ENCODE data around the gene COL1A1. TPM values are rescaled to one million over a fixed set of nuclear protein-coding genes. Genes with fewer than 3 reads are reported as not detected.
A peak's percentile ranks its signal among the peaks of the same experiment; 100 is the strongest.

COL1A1 gene
- polyA plus RNA-seq, 1 donor (not counting 4 experiments of a cell fraction or from before 2014, with no cell fraction given): 0.55 TPM

DNA sequence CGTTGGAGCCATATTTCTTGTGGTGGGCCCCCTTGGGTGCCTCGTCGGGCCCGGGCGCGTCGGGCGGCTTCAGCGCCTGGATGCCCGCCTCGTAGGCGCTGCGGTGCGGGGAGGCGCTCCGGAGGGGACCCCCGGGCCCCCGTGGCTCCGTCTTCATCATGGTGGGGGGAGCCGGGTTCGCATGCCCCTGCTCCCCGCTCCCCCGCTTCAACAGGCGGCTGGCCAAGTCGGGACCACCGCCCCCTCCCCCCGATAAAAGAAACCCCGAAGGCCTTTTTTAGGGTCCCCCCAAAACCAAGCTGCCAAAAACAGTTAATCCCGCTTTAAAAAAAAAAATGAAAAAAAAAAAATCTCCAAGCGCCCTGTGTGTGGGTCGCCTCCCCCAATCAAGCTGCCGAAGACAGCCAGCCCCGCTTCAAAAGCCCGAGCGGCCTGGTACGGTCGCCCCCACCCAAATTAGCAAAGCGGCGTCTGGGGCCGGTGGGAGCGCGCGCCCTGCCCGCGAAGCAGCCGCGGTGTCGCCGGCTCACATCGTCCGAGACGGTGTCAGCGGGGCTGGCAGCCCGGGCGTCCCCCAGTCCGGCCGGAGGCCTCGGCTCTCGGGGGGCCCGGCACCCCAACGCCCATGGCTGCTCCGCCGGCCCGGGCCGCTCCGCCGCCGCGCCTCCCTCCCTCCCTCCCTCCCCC is 50.9 kb downstream of the COL1A1 start, which contains the start of gene PPP1R9B:
Gene PPP1R9B, minus strand, starts transcription at position 324 of the 687 bp plus-strand sequence. Its CDS starts 164 bp downstream, at position 160.
- Histone ChIP-seq H3K9ac (ENCODE audit: control insufficient read depth, extremely low read depth, insufficient read depth, low read length) (peak within 1 kb of the TSS; percentile 77), H3K9me1 (ENCODE audit: control insufficient read depth, extremely low read depth, insufficient read depth, low read length) (peaks cover 2% of the 10 kb centered on the region), H3K27me3 (ENCODE audit: control insufficient read depth, extremely low read depth, insufficient read depth, low read length) (no peaks in the 10 kb centered on the region), H3K36me3 (ENCODE audit: control insufficient read depth in 2 of 2, extremely low read depth in 1 of 2, insufficient read depth in 2 of 2, low read length in 2 of 2) (peaks cover 0 to 10% of the 10 kb centered on the region in 2 experiments), H3K9me3 (ENCODE audit: control insufficient read depth, low read depth, low read length) (no peaks in the 10 kb centered on the region), H3K4me3 (ENCODE audit: control insufficient read depth in 2 of 3, extremely low read depth in 1 of 3, insufficient read depth in 2 of 3, low read depth in 1 of 3, low read length in 3 of 3) (peak within 1 kb of the TSS; percentile 70 to 91 (median 73)), H4K20me1 (ENCODE audit: control insufficient read depth, extremely low read depth, insufficient read depth, low read length) (peaks cover 23% of the 10 kb centered on the region), H3K27ac (ENCODE audit: control insufficient read depth, insufficient read depth, low read length) (peak within 1 kb of the TSS; percentile 54), H3K79me2 (ENCODE audit: control insufficient read depth, insufficient read depth, low read length) (peaks cover 42% of the 10 kb centered on the region), H2AFZ (ENCODE audit: control insufficient read depth, low read length) (peak within 1 kb of the TSS; percentile 67), H3K4me2 (ENCODE audit: control insufficient read depth, extremely low read depth, insufficient read depth, low read depth, low read length) (peak within 1 kb of the TSS; percentile 94), H3K4me1 (ENCODE audit: control insufficient read depth, extremely low read depth, insufficient read depth, low read length) (peaks cover 57% of the 10 kb centered on the region)
- dilution Hi-C loops (cut with MboI; ENCODE audit: extremely low pct_ligation_motif_present, low sequenced_read_pairs): no loop called here
- TF ChIP-seq EZH2 (IDR thresholded peaks at IDR 0.05; ENCODE audit: low read length): no peak
- TF ChIP-seq, protein P1, sequence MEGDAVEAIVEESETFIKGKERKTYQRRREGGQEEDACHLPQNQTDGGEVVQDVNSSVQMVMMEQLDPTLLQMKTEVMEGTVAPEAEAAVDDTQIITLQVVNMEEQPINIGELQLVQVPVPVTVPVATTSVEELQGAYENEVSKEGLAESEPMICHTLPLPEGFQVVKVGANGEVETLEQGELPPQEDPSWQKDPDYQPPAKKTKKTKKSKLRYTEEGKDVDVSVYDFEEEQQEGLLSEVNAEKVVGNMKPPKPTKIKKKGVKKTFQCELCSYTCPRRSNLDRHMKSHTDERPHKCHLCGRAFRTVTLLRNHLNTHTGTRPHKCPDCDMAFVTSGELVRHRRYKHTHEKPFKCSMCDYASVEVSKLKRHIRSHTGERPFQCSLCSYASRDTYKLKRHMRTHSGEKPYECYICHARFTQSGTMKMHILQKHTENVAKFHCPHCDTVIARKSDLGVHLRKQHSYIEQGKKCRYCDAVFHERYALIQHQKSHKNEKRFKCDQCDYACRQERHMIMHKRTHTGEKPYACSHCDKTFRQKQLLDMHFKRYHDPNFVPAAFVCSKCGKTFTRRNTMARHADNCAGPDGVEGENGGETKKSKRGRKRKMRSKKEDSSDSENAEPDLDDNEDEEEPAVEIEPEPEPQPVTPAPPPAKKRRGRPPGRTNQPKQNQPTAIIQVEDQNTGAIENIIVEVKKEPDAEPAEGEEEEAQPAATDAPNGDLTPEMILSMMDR (optimal IDR thresholded peaks at IDR 0.05 in 1 of 3, IDR thresholded peaks at IDR 0.05 in 1 of 3, conservative IDR thresholded peaks at IDR 0.05 in 1 of 3; ENCODE audit: extremely low read depth in 1 of 3, insufficient read depth in 2 of 3, low read length in 3 of 3): no peak
- no peak for FAIRE-seq
- DNase-seq (ENCODE audit: low read depth, low spot score): no peak

DNA sequence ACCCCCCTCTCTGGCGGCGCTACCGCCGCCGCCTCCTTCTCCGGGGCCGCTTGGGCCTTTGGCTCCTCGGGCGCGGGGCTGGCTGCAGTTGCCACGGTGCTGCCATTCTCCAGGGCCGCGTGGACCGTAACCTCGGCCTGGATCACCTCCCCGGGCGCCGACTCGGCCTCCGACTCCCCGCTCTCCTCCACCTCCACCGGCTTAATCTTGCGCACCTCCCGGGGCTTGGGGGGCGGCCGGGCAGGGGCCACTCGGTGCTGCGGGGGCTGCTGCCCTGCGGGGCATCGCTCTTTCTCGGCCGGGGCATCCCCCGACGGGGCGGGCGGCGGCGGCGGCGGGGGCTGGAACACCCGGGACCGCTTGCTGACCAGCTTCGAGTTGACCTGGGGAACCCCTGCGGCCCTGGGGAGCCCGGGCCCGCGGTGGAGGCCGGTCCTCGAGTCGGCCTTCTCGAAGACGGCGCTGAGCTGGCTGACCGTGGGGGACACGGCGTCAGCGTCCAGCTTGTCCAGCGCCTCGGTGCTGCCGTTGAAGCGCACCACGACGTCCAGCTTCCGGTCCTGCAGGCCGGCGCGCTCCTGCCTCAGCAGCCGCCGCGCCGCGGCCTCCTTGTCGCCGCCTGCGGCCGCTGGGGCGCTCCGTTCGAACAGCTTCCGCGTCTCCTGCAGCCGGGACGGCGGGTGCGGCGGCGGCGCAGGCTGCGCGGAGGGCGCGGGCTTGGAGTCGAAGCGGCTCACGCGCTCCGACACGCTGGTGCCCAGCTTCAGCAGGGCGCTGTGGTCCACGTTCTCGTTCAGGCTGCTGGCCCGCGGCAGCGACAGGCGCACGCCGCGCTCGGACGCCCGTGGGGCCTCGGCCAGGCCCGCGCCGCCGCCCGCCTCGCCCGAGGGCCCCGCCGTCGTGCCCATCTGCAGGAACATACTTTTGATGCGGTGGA is 51.7 kb downstream of the COL1A1 start:
- Histone ChIP-seq H4K20me1 (ENCODE audit: control insufficient read depth, extremely low read depth, insufficient read depth, low read length) (peaks cover 25% of the 10 kb centered on the region), H3K4me1 (ENCODE audit: control insufficient read depth, extremely low read depth, insufficient read depth, low read length) (peaks cover 57% of the 10 kb centered on the region), H3K9me3 (ENCODE audit: control insufficient read depth, low read depth, low read length) (no peaks in the 10 kb centered on the region), H3K27ac (ENCODE audit: control insufficient read depth, insufficient read depth, low read length) (peak overlapping the region; percentile 54), H3K9ac (ENCODE audit: control insufficient read depth, extremely low read depth, insufficient read depth, low read length) (peak overlapping the region; percentile 77), H2AFZ (ENCODE audit: control insufficient read depth, low read length) (no peak overlapping the region), H3K27me3 (ENCODE audit: control insufficient read depth, extremely low read depth, insufficient read depth, low read length) (no peaks in the 10 kb centered on the region), H3K4me2 (ENCODE audit: control insufficient read depth, extremely low read depth, insufficient read depth, low read depth, low read length) (peak overlapping the region; percentile 77), H3K79me2 (ENCODE audit: control insufficient read depth, insufficient read depth, low read length) (peaks cover 47% of the 10 kb centered on the region), H3K9me1 (ENCODE audit: control insufficient read depth, extremely low read depth, insufficient read depth, low read length) (peaks cover 2% of the 10 kb centered on the region), H3K4me3 (ENCODE audit: control insufficient read depth in 2 of 3, extremely low read depth in 1 of 3, insufficient read depth in 2 of 3, low read depth in 1 of 3, low read length in 3 of 3) (peak overlapping the region; percentile 70 to 91 (median 73)), H3K36me3 (ENCODE audit: control insufficient read depth in 2 of 2, extremely low read depth in 1 of 2, insufficient read depth in 2 of 2, low read length in 2 of 2) (peaks cover 7 to 17% of the 10 kb centered on the region in 2 experiments)
- TF ChIP-seq, protein P1 (optimal IDR thresholded peaks at IDR 0.05 in 1 of 3, IDR thresholded peaks at IDR 0.05 in 1 of 3, conservative IDR thresholded peaks at IDR 0.05 in 1 of 3; ENCODE audit: extremely low read depth in 1 of 3, insufficient read depth in 2 of 3, low read length in 3 of 3): peak in 1 of 3 experiments; percentile 19
- no peak for TF ChIP-seq EZH2 (IDR thresholded peaks at IDR 0.05; ENCODE audit: low read length)
- dilution Hi-C loops (cut with MboI; ENCODE audit: extremely low pct_ligation_motif_present, low sequenced_read_pairs): no loop called here
- FAIRE-seq: no peak
- no peak for DNase-seq (ENCODE audit: low read depth, low spot score)

All from keratinocyte (primary cell).